SK-N-SH (cell line): ENCODE measurements around the gene MIPEP. TPM values are rescaled to one million over a fixed set of nuclear protein-coding genes. Genes with fewer than 3 reads are reported as not detected.

ENCODE experiments used
- CTCF ChIA-PET: fragments of 300-600, 350-600 bp; formaldehyde crosslinking; extraction: SDS; loops from one replicate; lab custom pipeline; 2021; lab: Yijun Ruan, JAX
- POLR2A ChIA-PET: fragments of 350-600 bp; sonication (Branson Sonifier 250); formaldehyde crosslinking; extraction: SDS; loops from one replicate; lab custom pipeline; 2020; ENCODE audit warnings: antibody characterized with exemption, inconsistent platforms; lab: Yijun Ruan, JAX
- DNase-seq: peaks from one replicate; pipeline ENCODE4 v3.0.0; 2012
- H2AFZ ChIP-seq: fragments of 200-600 bp; sonication (generic); 2 replicates; pipeline ENCODE4 v1.8.1; 2016; ENCODE audit warnings: antibody characterized with exemption, mild to moderate bottlenecking, low read depth
- H3F3A ChIP-seq: fragments of 200-600 bp; sonication (generic); replicated peaks from 2 replicates; pipeline ENCODE3; 2016; ENCODE audit warnings: antibody characterized with exemption, mild to moderate bottlenecking; ENCODE audit not compliant: insufficient read depth
- H3K27ac ChIP-seq, 2 experiments: fragments of 200-500 bp in 1 of 2; fragments of 200-600 bp in 1 of 2; sonication (Bioruptor generic) in 1 of 2; sonication (generic), shearing (Covaris generic) in 1 of 2; 2 replicates each; pipeline versions ENCODE4 v1.5.1 to v1.6.1; 2014 to 2016; ENCODE audit warnings: low read depth in 2 of 2, inconsistent platforms in 1 of 2, low read length in 1 of 2, mild to moderate bottlenecking in 1 of 2, mixed read lengths in 1 of 2
- H3K27me3 ChIP-seq: fragments of 200-600 bp; sonication (generic), shearing (Covaris generic); 2 replicates; pipeline ENCODE4 v1.6.1; 2016; ENCODE audit warnings: mixed run types; ENCODE audit not compliant: insufficient read depth
- H3K36me3 ChIP-seq, 2 experiments: fragments of 200-500 bp in 1 of 2; fragments of 200-600 bp in 1 of 2; sonication (Bioruptor generic) in 1 of 2; sonication (generic) in 1 of 2; replicated peaks in 1 of 2; 2 replicates each; pipeline versions ENCODE3 to v1.5.1; 2014 to 2016; ENCODE audit warnings: low read length in 1 of 2, mild to moderate bottlenecking in 1 of 2; ENCODE audit not compliant: insufficient read depth in 2 of 2, control insufficient read depth in 1 of 2
- H3K4me1 ChIP-seq, 2 experiments: fragments of 200-500 bp in 1 of 2; fragments of 200-600 bp in 1 of 2; sonication (Bioruptor generic) in 1 of 2; sonication (generic), shearing (Covaris generic) in 1 of 2; 2 replicates each; pipeline versions ENCODE4 v1.5.1 to v1.6.1; 2014 to 2016; ENCODE audit warnings: low read depth in 1 of 2, low read length in 1 of 2, mixed run types in 1 of 2; ENCODE audit not compliant: insufficient read depth in 2 of 2, control insufficient read depth in 1 of 2
- H3K4me2 ChIP-seq: fragments of 200-600 bp; sonication (generic), shearing (Covaris generic); 2 replicates; pipeline ENCODE4 v1.6.1; 2017; ENCODE audit warnings: mixed run types
- H3K4me3 ChIP-seq, 2 experiments: fragments of 200-500 bp in 1 of 2; fragments of 200-600 bp in 1 of 2; sonication (Bioruptor generic) in 1 of 2; sonication (generic), shearing (Covaris generic) in 1 of 2; 2 replicates each; pipeline versions ENCODE4 v1.5.1 to v1.8.1; 2014 to 2016; ENCODE audit warnings: low read depth in 2 of 2, inconsistent platforms in 1 of 2, low read length in 1 of 2, mild to moderate bottlenecking in 1 of 2, mixed read lengths in 1 of 2, moderate library complexity in 1 of 2
- H3K79me2 ChIP-seq: fragments of 200-600 bp; sonication (generic); 2 replicates; pipeline ENCODE4 v1.8.1; 2017; ENCODE audit warnings: mild to moderate bottlenecking; ENCODE audit not compliant: insufficient read depth
- H3K9ac ChIP-seq: fragments of 200-600 bp; sonication (generic); 2 replicates; pipeline ENCODE4 v1.6.1; 2017; ENCODE audit warnings: mixed run types
- H3K9me2 ChIP-seq: fragments of 200-600 bp; sonication (generic); 2 replicates; pipeline ENCODE4 v1.6.1; 2017; ENCODE audit warnings: mixed run types
- H3K9me3 ChIP-seq: fragments of 200-600 bp; sonication (generic); 2 replicates; pipeline ENCODE4 v1.6.1; 2017; ENCODE audit warnings: mixed run types, mild to moderate bottlenecking, moderate library complexity
- H4K20me1 ChIP-seq: fragments of 200-600 bp; sonication (generic); 2 replicates; pipeline ENCODE4 v1.6.1; 2017; ENCODE audit warnings: mild to moderate bottlenecking, mixed run types; ENCODE audit not compliant: insufficient read depth
- ELF1 ChIP-seq: IDR thresholded peaks from 2 replicates; pipeline ENCODE4 v1.4.0; 2012
- EP300 ChIP-seq, 2 experiments: IDR thresholded peaks; 2 replicates each; pipeline versions ENCODE4 v1.4.0 to v1.6.1; 2012; ENCODE audit warnings: borderline replicate concordance in 1 of 2, low read depth in 1 of 2, low read length in 1 of 2
- FOXJ3 ChIP-seq: sonication (generic); formaldehyde crosslinking; IDR thresholded peaks from 2 replicates; pipeline ENCODE4 v1.5.1; 2020; ENCODE audit warnings: mild to moderate bottlenecking, missing genetic modification reagents
- GABPA ChIP-seq: IDR thresholded peaks from 2 replicates; pipeline ENCODE4 v1.4.0; 2012; ENCODE audit warnings: low read depth, mild to moderate bottlenecking
- RCOR1 ChIP-seq: fragments of 150-350 bp; IDR thresholded peaks from 2 replicates; pipeline ENCODE4 v1.6.1; 2017; ENCODE audit warnings: antibody characterized with exemption, low read length
- RFX5 ChIP-seq: IDR thresholded peaks from 2 replicates; pipeline ENCODE4 v1.6.1; 2012; ENCODE audit warnings: mild to moderate bottlenecking, improper control_type of control experiment, low read length
- RXRA ChIP-seq: IDR thresholded peaks from 2 replicates; pipeline ENCODE4 v1.4.0; 2012; ENCODE audit warnings: low read depth, mild to moderate bottlenecking, borderline replicate concordance
- SIN3A ChIP-seq: IDR thresholded peaks from 2 replicates; pipeline ENCODE4 v1.6.1; 2012; ENCODE audit warnings: low read depth, mild to moderate bottlenecking, low read length, moderate library complexity, borderline replicate concordance
- SMC3 ChIP-seq: IDR thresholded peaks from 2 replicates; pipeline ENCODE4 v1.6.1; 2012; ENCODE audit warnings: low read depth, low read length, improper control_type of control experiment
- TEAD4 ChIP-seq: IDR thresholded peaks from 2 replicates; pipeline ENCODE4 v1.4.0; 2012; ENCODE audit warnings: mild to moderate bottlenecking, borderline replicate concordance; ENCODE audit not compliant: insufficient read depth
- USF2 ChIP-seq: fragments of 150-350 bp; IDR thresholded peaks from 2 replicates; pipeline ENCODE4 v1.6.1; 2017; ENCODE audit warnings: antibody characterized with exemption, low read length, low read depth, borderline replicate concordance
- YY1 ChIP-seq: IDR thresholded peaks from 2 replicates; pipeline ENCODE4 v1.4.0; 2012; ENCODE audit warnings: low read depth, mild to moderate bottlenecking
- WGBS: methylation state at CpG from one replicate; pipeline ENCODE4 v1.1.6; 2017; ENCODE audit warnings: low lambda C conversion rate; 5-methylcytosine and 5-hydroxymethylcytosine counted together
- polyA plus RNA-seq, 3 experiments: library from polyadenylated mRNA; depleted of rRNA; stranded (reverse); fragments of >200 nt; gene quantifications; 2 replicates each; pipeline ENCODE4 v1.2.3, GENCODE V29; 2012
- TF ChIP-seq, protein P1 (sequence below): fragments of 150-350 bp; IDR thresholded peaks from 2 replicates; pipeline ENCODE4 v1.6.1; 2016; ENCODE audit warnings: mild to moderate bottlenecking, low read depth, low read length

Gene MIPEP
- polyA plus RNA-seq, 1 of the 3 experiments (the other 2 are of a cell fraction) = 12.7 TPM

GRCh38 chr13:23684647-23685046, 204.6 kb downstream of the MIPEP start:
- Histone ChIP-seq H3K9me3 (peaks cover 9% of the 10 kb centered on the region; the same call in 1 of the 2 replicates), H3K4me1 (no peaks in the 10 kb centered on the region), H3F3A (no peaks in the 10 kb centered on the region), H3K4me3 (no peak overlapping the region), H3K36me3 (no peaks in the 10 kb centered on the region), H3K27me3 (no peaks in the 10 kb centered on the region), H3K27ac (no peak overlapping the region), H2AFZ (no peak overlapping the region), H3K79me2 (no peaks in the 10 kb centered on the region), H3K9ac (no peak overlapping the region), H4K20me1 (no peaks in the 10 kb centered on the region), H3K9me2 (no peaks in the 10 kb centered on the region), H3K4me2 (no peak overlapping the region)
- TF ChIP-seq RXRA = no peak
- no peak for TF ChIP-seq ELF1
- no peak for TF ChIP-seq RCOR1
- TF ChIP-seq RFX5 = no peak
- TF ChIP-seq GABPA = no peak
- no peak for TF ChIP-seq SIN3A
- TF ChIP-seq TEAD4 = no peak
- no peak for TF ChIP-seq FOXJ3 (CRISPR knock-in tag)
- TF ChIP-seq SMC3 = no peak
- TF ChIP-seq YY1 = no peak
- TF ChIP-seq USF2 = no peak
- ChIA-PET CTCF (no interaction called here), POLR2A (no interaction called here)
- no peak for DNase-seq
- 79% methylated on average over 2 of the region's 2 CpGs for WGBS

- H3K79me2 ChIP-seq = no peaks in the 10 kb centered on the region
Measured at GRCh38 chr13:23683084-23683483, 206.1 kb downstream of the MIPEP start.

More at GRCh38 chr13:23683084-23683483, 206.1 kb downstream of the MIPEP start:
- no peak overlapping the region for H3K4me3 ChIP-seq
- no peaks in the 10 kb centered on the region for H3F3A ChIP-seq
- 56% methylated on average over 4 of the region's 4 CpGs for WGBS
- no peak overlapping the region for H2AFZ ChIP-seq
- H3K4me1 ChIP-seq = no peaks in the 10 kb centered on the region
- H3K27me3 ChIP-seq = no peaks in the 10 kb centered on the region
- H3K27ac ChIP-seq = no peak overlapping the region
- TF ChIP-seq, protein P1, sequence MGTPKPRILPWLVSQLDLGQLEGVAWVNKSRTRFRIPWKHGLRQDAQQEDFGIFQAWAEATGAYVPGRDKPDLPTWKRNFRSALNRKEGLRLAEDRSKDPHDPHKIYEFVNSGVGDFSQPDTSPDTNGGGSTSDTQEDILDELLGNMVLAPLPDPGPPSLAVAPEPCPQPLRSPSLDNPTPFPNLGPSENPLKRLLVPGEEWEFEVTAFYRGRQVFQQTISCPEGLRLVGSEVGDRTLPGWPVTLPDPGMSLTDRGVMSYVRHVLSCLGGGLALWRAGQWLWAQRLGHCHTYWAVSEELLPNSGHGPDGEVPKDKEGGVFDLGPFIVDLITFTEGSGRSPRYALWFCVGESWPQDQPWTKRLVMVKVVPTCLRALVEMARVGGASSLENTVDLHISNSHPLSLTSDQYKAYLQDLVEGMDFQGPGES = no peak
- TF ChIP-seq EP300 (IDR thresholded peaks at IDR 0.05; ENCODE audit: borderline replicate concordance in 1 of 2, low read depth in 1 of 2, low read length in 1 of 2) = no peak
- TF ChIP-seq, all 33 proteins: peak for 0
- DNase-seq = no peak
- Histone ChIP-seq H3K9me3 (peaks cover 9% of the 10 kb centered on the region; the same call in 1 of the 2 replicates), H3K4me2 (no peak overlapping the region), H3K9ac (no peak overlapping the region), H3K36me3 (no peaks in the 10 kb centered on the region), H4K20me1 (no peaks in the 10 kb centered on the region), H3K9me2 (no peaks in the 10 kb centered on the region)
- ChIA-PET POLR2A (no interaction called here), CTCF (no interaction called here)
